Measurements from ENCODE around the gene STK4. TPM values are rescaled to one million over a fixed set of nuclear protein-coding genes. Genes with fewer than 3 reads are reported as not detected.

Gene STK4
- total RNA-seq, 2 experiments from 2014 or later: 265 to 277 TPM

DNA sequence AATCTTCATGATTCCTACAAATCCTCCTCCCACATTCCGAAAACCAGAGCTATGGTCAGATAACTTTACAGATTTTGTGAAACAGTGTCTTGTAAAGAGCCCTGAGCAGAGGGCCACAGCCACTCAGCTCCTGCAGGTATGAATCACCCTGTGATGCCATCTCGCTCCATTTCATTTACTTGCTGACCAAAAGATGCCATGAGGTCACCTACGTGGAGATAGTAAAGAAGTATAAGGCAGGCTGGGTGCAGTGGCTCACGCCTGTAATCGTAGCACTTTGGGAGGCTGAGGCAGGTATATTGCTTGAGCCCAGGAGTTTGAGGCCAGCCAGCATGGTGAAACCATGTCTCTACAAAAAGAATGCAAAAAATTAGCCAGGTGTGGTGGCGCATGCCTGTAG is 30.9 kb downstream of the STK4 start:
- TF ChIP-seq, protein P1, sequence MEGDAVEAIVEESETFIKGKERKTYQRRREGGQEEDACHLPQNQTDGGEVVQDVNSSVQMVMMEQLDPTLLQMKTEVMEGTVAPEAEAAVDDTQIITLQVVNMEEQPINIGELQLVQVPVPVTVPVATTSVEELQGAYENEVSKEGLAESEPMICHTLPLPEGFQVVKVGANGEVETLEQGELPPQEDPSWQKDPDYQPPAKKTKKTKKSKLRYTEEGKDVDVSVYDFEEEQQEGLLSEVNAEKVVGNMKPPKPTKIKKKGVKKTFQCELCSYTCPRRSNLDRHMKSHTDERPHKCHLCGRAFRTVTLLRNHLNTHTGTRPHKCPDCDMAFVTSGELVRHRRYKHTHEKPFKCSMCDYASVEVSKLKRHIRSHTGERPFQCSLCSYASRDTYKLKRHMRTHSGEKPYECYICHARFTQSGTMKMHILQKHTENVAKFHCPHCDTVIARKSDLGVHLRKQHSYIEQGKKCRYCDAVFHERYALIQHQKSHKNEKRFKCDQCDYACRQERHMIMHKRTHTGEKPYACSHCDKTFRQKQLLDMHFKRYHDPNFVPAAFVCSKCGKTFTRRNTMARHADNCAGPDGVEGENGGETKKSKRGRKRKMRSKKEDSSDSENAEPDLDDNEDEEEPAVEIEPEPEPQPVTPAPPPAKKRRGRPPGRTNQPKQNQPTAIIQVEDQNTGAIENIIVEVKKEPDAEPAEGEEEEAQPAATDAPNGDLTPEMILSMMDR (IDR thresholded peaks at IDR 0.05): no peak
- ChIA-PET CTCF (interaction anchor here (1.0 to 2.7 kb wide), 4 partner anchors 14 to 48 kb away, joined by 4 to 12 read pairs (median 6); partner anchors contain the start of gene TOMM34), POLR2A (interaction anchor here (0.8 to 2.7 kb wide), 4 partner anchors 9 to 30 kb away, joined by 3 to 12 read pairs (median 4); partner anchors contain the start of gene STK4)
- Mint-ChIP-seq H3K9me3 (no peaks in the 10 kb centered on the region), H3K4me1 (ENCODE audit: low read depth) (peaks cover 88% of the 10 kb centered on the region), H3K4me3 (peak overlapping the region; percentile 4), H3K27me3 (no peaks in the 10 kb centered on the region), H3K27ac (peak overlapping the region; percentile 1), H3K36me3 (ENCODE audit: low read depth) (peaks cover 94% of the 10 kb centered on the region)
- intact Hi-C loops (cut with DNase I, micrococcal nuclease): no loop called here
- Histone ChIP-seq H3K36me3 (ENCODE audit: insufficient read depth, low read length) (peaks cover 94% of the 10 kb centered on the region), H3K4me3 (ENCODE audit: low read length) (no peak overlapping the region), H3K27ac (ENCODE audit: low read depth in 1 of 2, low read length in 2 of 2) (no peak overlapping the region), H3K4me1 (ENCODE audit: insufficient read depth, low read length) (peaks cover 24% of the 10 kb centered on the region), H3K9me3 (ENCODE audit: control insufficient read depth in 1 of 2, insufficient read depth in 1 of 2, low read length in 2 of 2) (no peaks in the 10 kb centered on the region), H3K27me3 (ENCODE audit: control insufficient read depth in 1 of 2, insufficient read depth in 2 of 2, low read length in 2 of 2) (no peaks in the 10 kb centered on the region)
- no peak for ATAC-seq (ENCODE audit: poor library complexity)
- DNase-seq: no peak

DNA sequence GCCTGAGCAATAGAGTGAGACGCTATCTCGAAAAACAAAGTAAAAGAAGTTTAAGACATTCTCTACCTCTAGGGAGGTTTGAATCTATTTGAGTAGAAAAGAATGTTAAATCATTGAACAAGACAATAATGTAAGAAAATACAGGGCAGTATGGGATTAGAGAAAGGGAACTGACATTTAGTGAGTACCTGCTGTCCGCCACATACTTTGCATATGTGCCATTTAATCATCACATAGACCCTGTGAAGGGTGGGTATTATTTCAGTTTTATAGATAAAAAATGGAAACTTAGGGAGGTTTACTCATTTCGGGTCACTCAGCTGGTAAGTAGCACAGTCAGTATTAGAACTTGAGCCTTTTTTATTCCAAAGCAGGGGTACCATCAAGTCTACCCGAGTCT is 31.4 kb downstream of the STK4 start:
- CTCF ChIA-PET: interaction anchor here (0.9 to 2.4 kb wide), 5 partner anchors 14 to 49 kb away, joined by 4 to 8 read pairs (median 4); no protein-coding TSS in a partner anchor
- H3K4me1 Mint-ChIP-seq (ENCODE audit: low read depth): peaks cover 91% of the 10 kb centered on the region
- DNase-seq: no peak
- Histone ChIP-seq H3K4me1 (ENCODE audit: insufficient read depth, low read length) (peaks cover 19% of the 10 kb centered on the region), H3K4me3 (ENCODE audit: low read length) (no peak overlapping the region), H3K27me3 (ENCODE audit: control insufficient read depth in 1 of 2, insufficient read depth in 2 of 2, low read length in 2 of 2) (no peaks in the 10 kb centered on the region), H3K27ac (ENCODE audit: low read depth in 1 of 2, low read length in 2 of 2) (no peak overlapping the region), H3K9me3 (ENCODE audit: control insufficient read depth in 1 of 2, insufficient read depth in 1 of 2, low read length in 2 of 2) (no peaks in the 10 kb centered on the region), H3K36me3 (ENCODE audit: insufficient read depth, low read length) (peaks cover 94% of the 10 kb centered on the region)
- H3K36me3 Mint-ChIP-seq (ENCODE audit: low read depth): peaks cover 95% of the 10 kb centered on the region
- POLR2A ChIA-PET: interaction anchor here (0.7 to 2.7 kb wide), 5 partner anchors 13 to 63 kb away, joined by 3 to 12 read pairs (median 5); partner anchors contain the start of gene STK4
- H3K9me3 Mint-ChIP-seq: no peaks in the 10 kb centered on the region
- intact Hi-C loops (cut with DNase I, micrococcal nuclease): no loop called here
- no peak for ATAC-seq (ENCODE audit: poor library complexity)
- TF ChIP-seq, protein P1 (IDR thresholded peaks at IDR 0.05): no peak
- H3K27me3 Mint-ChIP-seq: no peaks in the 10 kb centered on the region
- peak overlapping the region; percentile 1 for H3K27ac Mint-ChIP-seq
- H3K4me3 Mint-ChIP-seq: no peak overlapping the region

DNA sequence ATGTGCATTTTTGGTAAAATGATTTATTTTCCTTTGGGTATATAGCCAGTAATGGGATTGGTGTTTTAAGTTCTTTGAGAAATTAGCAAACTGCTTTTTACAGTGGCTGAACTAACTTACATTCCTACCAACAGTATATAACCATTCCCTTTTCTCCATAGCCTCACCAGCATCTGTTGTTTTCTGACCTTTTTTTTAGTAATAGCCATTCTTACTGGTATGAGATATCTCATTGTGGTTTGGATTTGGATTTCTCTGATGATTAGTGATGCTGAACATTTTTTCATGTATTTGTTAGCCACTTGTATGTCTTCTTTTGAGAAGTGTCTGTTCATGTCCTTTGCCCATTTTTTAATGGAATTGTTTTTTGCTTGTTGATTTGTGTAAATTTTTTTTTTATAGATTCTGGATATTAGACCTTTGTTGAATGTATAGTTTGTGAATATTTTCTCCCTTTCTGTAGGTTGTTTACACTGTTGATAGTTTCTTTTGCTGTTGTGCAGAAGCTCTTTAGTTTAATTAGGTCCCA is 42.3 kb downstream of the STK4 start:
- peaks cover 80% of the 10 kb centered on the region for H3K36me3 ChIP-seq (ENCODE audit: insufficient read depth, low read length)
- H3K27ac ChIP-seq (ENCODE audit: low read depth in 1 of 2, low read length in 2 of 2): no peak overlapping the region
- no peak for ATAC-seq (ENCODE audit: poor library complexity)
- intact Hi-C loops (cut with DNase I, micrococcal nuclease): no loop called here
- DNase-seq: no peak
- Mint-ChIP-seq H3K9me3 (no peaks in the 10 kb centered on the region), H3K4me1 (ENCODE audit: low read depth) (peaks cover 63% of the 10 kb centered on the region), H3K27me3 (no peaks in the 10 kb centered on the region), H3K4me3 (no peak overlapping the region), H3K36me3 (ENCODE audit: low read depth) (peaks cover 88% of the 10 kb centered on the region), H3K27ac (peak overlapping the region; percentile 56)
- no peaks in the 10 kb centered on the region for H3K9me3 ChIP-seq (ENCODE audit: control insufficient read depth in 1 of 2, insufficient read depth in 1 of 2, low read length in 2 of 2)
- H3K27me3 ChIP-seq (ENCODE audit: control insufficient read depth in 1 of 2, insufficient read depth in 2 of 2, low read length in 2 of 2): no peaks in the 10 kb centered on the region
- POLR2A ChIA-PET: no interaction called here
- CTCF ChIA-PET: no interaction called here
- H3K4me3 ChIP-seq (ENCODE audit: low read length): no peak overlapping the region
- peaks cover 9% of the 10 kb centered on the region for H3K4me1 ChIP-seq (ENCODE audit: insufficient read depth, low read length)
- TF ChIP-seq, protein P1 (IDR thresholded peaks at IDR 0.05): no peak

Measured in CD4-positive, alpha-beta T cell (primary cell).